Liver (tissue), 3 donors: ENCODE results near the gene CYB561A3.

Experiments
- CTCF ChIP-seq: fragments of 150-350 bp; IDR thresholded peaks from 2 replicates; pipeline ENCODE4 v1.5.1; 2017; ENCODE audit warnings: improper control_type of control experiment, low read depth, low read length; ENCODE audit not compliant: missing input control
- MAX ChIP-seq: IDR thresholded peaks from 2 replicates; pipeline ENCODE4 v1.6.1; 2016; ENCODE audit warnings: antibody characterized with exemption
- NR2F2 ChIP-seq: IDR thresholded peaks from 2 replicates; pipeline ENCODE4 v1.6.1; 2016; ENCODE audit warnings: antibody characterized with exemption
- RAD21 ChIP-seq, 2 donors: IDR thresholded peaks; 2 replicates each; pipeline ENCODE4 v1.6.1; 2016; ENCODE audit warnings: antibody characterized with exemption in 2 of 2, mild to moderate bottlenecking in 2 of 2
- YY1 ChIP-seq: IDR thresholded peaks from 2 replicates; pipeline ENCODE4 v1.6.1; 2016; ENCODE audit warnings: antibody characterized with exemption, mild to moderate bottlenecking
- donor health status: healthy.
- donor health status: healthy.

DNA sequence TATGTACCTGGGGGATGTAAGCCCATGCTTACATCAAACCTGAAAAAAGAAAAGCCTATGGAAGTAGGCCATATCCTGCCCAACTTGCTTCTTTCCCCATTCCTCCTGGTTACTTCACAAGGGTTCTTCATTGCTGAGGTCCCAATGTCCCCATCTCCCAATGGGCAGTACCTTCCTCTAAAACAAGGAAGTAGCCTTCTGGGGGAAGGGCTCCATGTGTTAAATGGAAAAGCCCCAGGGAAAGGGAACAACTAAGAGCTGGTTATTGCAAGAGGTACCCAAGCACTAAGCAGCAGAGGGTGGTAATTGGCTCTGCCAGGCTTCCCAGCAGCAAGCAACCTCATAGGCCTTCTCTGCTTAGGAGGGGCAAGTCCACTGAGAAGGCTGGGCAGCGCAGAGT, 42.0 kb upstream of the CYB561A3 start:
- TF ChIP-seq CTCF (no peak), NR2F2 (no peak), MAX (no peak), YY1 (no peak), RAD21 (IDR thresholded peaks at IDR 0.05) (no peak)
